Right lobe of liver (tissue), 4 donors: ENCODE data around the gene PLXNA4.

Source experiments
- CTCF ChIP-seq, 4 donors: fragments of 200-600 bp in 3 of 4; fragments of 450-650 bp in 1 of 4; IDR thresholded peaks; one replicate each; pipeline versions ENCODE4 v1.5.1 to v1.8.0; 2016 to 2022; ENCODE audit warnings: antibody characterized with exemption in 4 of 4, mild to moderate bottlenecking in 2 of 4
- POLR2A ChIP-seq: fragments of 450-650 bp; IDR thresholded peaks from one replicate; pipeline ENCODE4 v1.6.1; 2017; ENCODE audit warnings: antibody characterized with exemption, mild to moderate bottlenecking
- donor health status: DM: no; HTN: no; CAD: no.
- donor health status: DM: no; HTN: no; CAD: no.
- donor health status: DM: no; HTN: yes; CAD: no.

DNA sequence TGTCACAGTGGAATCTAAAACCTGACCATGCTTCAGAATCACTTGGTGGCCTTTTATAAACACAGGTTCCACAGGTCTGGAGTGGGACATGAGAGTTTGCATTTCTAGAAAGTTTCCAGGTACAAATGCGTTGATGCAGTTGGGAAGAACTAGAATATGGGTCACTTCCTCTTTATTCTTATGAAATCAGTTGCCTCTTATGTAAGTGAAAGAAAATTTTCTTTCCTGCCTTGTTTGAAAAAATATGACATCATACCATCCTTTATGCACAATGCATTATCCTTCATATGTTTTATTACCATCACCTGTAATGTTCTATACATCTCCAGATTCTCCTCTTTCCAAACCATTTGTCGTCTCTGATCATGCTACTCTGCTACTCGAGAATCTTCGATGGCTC is 44.0 kb downstream of the PLXNA4 start:
- no peak for TF ChIP-seq CTCF (IDR thresholded peaks at IDR 0.05)
- TF ChIP-seq POLR2A = no peak
